Lung (tissue), 12 donors: ENCODE measurements around the gene KRT80. TPM values are rescaled to one million over a fixed set of nuclear protein-coding genes. Genes with fewer than 3 reads are reported as not detected.

Source experiments
- ATAC-seq: fragments of 200-7000 bp; cut with Tn5 transposase; one replicate; pipeline ENCODE4 v1.9.1; 2020; ENCODE audit warnings: moderate number of reproducible peaks; ENCODE audit not compliant: insufficient read depth, low FRiP score
- DNase-seq, 3 donors: peaks; one replicate each; pipeline ENCODE4 v3.0.0-alpha.2; 2013 to 2017
- H3K27ac ChIP-seq, 2 donors: one replicate each; pipeline ENCODE4 v1.5.1; 2013; ENCODE audit warnings: mild to moderate bottlenecking in 2 of 2, moderate library complexity in 2 of 2, control low read depth in 1 of 2, inconsistent platforms in 1 of 2, low read depth in 1 of 2, low read length in 1 of 2
- H3K27me3 ChIP-seq, 3 donors: one replicate each; pipeline ENCODE4 v1.5.1; 2013; ENCODE audit warnings: low read length in 2 of 3; ENCODE audit not compliant: control insufficient read depth in 3 of 3, insufficient read depth in 3 of 3
- H3K36me3 ChIP-seq, 4 donors: one replicate each; pipeline ENCODE4 v1.5.1; 2013; ENCODE audit warnings: low read length in 4 of 4, mild to moderate bottlenecking in 1 of 4, moderate library complexity in 1 of 4; ENCODE audit not compliant: control insufficient read depth in 4 of 4, insufficient read depth in 4 of 4
- H3K4me1 ChIP-seq, 5 donors: one replicate each; pipeline ENCODE4 v1.5.1; 2013; ENCODE audit warnings: low read length in 5 of 5, mild to moderate bottlenecking in 2 of 5, moderate library complexity in 1 of 5; ENCODE audit not compliant: control insufficient read depth in 5 of 5, insufficient read depth in 5 of 5
- H3K4me3 ChIP-seq: one replicate; pipeline ENCODE4 v1.5.1; 2013; ENCODE audit warnings: mild to moderate bottlenecking, control low read depth, moderate library complexity
- H3K9ac ChIP-seq, 2 donors: one replicate each; pipeline ENCODE4 v1.5.1; 2013; ENCODE audit warnings: low read length in 2 of 2, control low read depth in 1 of 2; ENCODE audit not compliant: insufficient read depth in 1 of 2
- H3K9me3 ChIP-seq, 4 donors: one replicate each; pipeline ENCODE4 v1.5.1; 2013; ENCODE audit warnings: low read length in 3 of 4, mild to moderate bottlenecking in 1 of 4, moderate library complexity in 1 of 4; ENCODE audit not compliant: control insufficient read depth in 4 of 4, insufficient read depth in 3 of 4
- whole genome bisulfite sequencing, 2 donors: extraction: QIAGEN DNeasy Blood & Tissue Kit; methylation state at CpG; one replicate each; pipeline ENCODE4 v1.1.7; 2013; 5-methylcytosine and 5-hydroxymethylcytosine counted together
- polyA plus RNA-seq, 2 donors: library from polyadenylated mRNA; stranded (reverse); fragments of 200-250 nt; gene quantifications; one replicate each; pipeline ENCODE4 v1.2.1, GENCODE V29; 2013
- total RNA-seq, 2 donors: library from RNA; depleted of rRNA in 1 of 2; stranded (reverse); fragments of >200 nt in 1 of 2; gene quantifications; one replicate each; pipeline ENCODE4 v1.2.1, GENCODE V29; 2014 to 2021
- TF ChIP-seq, protein P1 (sequence below): IDR thresholded peaks from 2 replicates; pipeline ENCODE4 v1.5.1; 2012; ENCODE audit warnings: mild to moderate bottlenecking; ENCODE audit errors: control extremely low read depth, extremely low read depth
- donor health status: control.
- donor health status: control.
- donor health status: Bipolar disorder and iron deficiency.
- donor health status: healthy.
- donor health status: DM: yes; HTN: yes; CAD: no.

Gene KRT80
- total and polyA plus RNA-seq, 4 donors, result 1.8 to 15.5 (median 8.6) TPM

DNA sequence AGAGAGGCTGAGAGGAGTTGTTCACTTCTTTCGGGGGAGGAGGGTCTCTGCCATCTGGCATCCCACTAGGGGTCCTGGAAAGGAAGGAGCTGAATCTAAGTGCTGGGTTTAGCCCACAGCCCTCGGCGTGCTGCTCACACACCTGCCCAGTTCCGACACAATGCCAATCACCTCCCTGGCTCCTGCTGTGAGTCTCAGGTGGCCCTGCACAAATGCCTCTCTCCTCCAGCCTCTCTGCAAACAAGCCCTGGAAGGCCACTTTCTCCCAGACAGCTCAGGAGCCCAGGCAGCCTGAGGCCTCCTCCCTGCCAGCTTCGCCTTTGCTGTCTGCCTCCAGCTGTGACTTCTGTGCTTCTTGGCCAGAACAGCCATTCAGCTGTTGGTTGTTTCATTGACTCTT, 61.1 kb downstream of the KRT80 start:
- Histone ChIP-seq H3K27me3 (no peaks in the 10 kb centered on the region), H3K4me3 (no peak overlapping the region), H3K9ac (no peak overlapping the region), H3K9me3 (no peaks in the 10 kb centered on the region), H3K36me3 (no peaks in the 10 kb centered on the region), H3K27ac (no peak overlapping the region), H3K4me1 (peaks cover 0 to 8% (median 0%) of the 10 kb centered on the region in 5 donors)
- WGBS, 2 donors, result 83 to 95% methylated on average over 5 of the region's 5 CpGs
- TF ChIP-seq, protein P1, sequence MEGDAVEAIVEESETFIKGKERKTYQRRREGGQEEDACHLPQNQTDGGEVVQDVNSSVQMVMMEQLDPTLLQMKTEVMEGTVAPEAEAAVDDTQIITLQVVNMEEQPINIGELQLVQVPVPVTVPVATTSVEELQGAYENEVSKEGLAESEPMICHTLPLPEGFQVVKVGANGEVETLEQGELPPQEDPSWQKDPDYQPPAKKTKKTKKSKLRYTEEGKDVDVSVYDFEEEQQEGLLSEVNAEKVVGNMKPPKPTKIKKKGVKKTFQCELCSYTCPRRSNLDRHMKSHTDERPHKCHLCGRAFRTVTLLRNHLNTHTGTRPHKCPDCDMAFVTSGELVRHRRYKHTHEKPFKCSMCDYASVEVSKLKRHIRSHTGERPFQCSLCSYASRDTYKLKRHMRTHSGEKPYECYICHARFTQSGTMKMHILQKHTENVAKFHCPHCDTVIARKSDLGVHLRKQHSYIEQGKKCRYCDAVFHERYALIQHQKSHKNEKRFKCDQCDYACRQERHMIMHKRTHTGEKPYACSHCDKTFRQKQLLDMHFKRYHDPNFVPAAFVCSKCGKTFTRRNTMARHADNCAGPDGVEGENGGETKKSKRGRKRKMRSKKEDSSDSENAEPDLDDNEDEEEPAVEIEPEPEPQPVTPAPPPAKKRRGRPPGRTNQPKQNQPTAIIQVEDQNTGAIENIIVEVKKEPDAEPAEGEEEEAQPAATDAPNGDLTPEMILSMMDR, result no peak
- DNase-seq (peak in 2 of 3 donors; percentile 43 to 58), ATAC-seq (no peak)

DNA sequence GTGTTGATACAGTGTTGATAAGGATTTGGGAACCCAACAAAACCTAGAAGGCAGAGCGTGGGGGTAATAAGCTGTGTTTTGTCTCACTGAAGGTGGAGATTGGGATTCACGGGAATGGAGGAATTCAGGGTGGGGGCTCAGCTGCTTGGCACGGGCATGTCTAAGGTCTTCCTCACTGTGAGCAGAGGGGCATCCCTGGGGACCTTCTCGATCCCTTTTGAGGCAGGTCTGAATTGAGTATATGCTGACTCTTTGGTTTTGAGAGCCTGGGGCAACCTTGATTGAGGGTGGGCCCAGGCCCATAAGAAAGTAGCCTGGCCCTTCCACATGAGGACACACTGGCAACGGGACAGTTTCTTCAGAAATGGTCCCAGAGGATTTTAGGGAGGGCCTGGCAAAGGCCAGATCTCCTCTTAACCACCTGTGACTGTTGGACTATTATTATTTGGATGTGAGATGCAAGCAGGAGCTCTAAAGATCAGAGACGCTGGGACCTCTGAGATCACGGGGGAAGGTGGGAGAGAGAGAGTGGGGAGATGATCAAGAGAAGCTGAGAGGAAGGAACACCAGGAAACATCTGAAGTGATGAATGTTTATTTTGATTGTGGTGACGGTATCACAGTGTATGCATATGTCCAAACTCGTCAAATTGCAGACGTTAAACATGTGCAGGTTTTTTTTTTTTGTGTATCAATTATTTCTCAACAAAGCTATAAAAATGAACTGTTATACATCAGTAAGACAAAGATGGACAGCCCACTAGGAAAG, 63.9 kb downstream of the KRT80 start:
- Histone ChIP-seq H3K9me3 (no peaks in the 10 kb centered on the region), H3K4me1 (peaks cover 0 to 8% (median 0%) of the 10 kb centered on the region in 5 donors), H3K9ac (no peak overlapping the region), H3K27me3 (no peaks in the 10 kb centered on the region), H3K4me3 (no peak overlapping the region), H3K36me3 (no peaks in the 10 kb centered on the region), H3K27ac (peak overlapping the region; percentile 35 to 50)
- TF ChIP-seq, protein P1, result no peak
- ATAC-seq (no peak), DNase-seq (no peak)
- WGBS, 2 donors, result 51 to 56% methylated on average over 10 of the region's 10 CpGs

- H3K36me3 ChIP-seq, result no peaks in the 10 kb centered on the region
- H3K4me3 ChIP-seq, result no peak overlapping the region
- TF ChIP-seq, protein P1, result no peak
- H3K9me3 ChIP-seq, result no peaks in the 10 kb centered on the region
- H3K4me1 ChIP-seq, result peaks cover 0 to 8% (median 0%) of the 10 kb centered on the region in 5 donors
- ATAC-seq (no peak), DNase-seq (peak in 2 of 3 donors; percentile 48 to 65)
- no peak overlapping the region for H3K9ac ChIP-seq
- H3K27me3 ChIP-seq, result no peaks in the 10 kb centered on the region
- WGBS, 2 donors, result 35 to 41% methylated on average over 21 of the region's 21 CpGs
- H3K27ac ChIP-seq, result peak overlapping the region; percentile 37 to 78
These were observed 64.9 kb downstream of the KRT80 start for GRCh38 chr12:52126605-52127578.
